HepG2 (cell line): ENCODE measurements around the gene SRSF10. TPM values are rescaled to one million over a fixed set of nuclear protein-coding genes. Genes with fewer than 3 reads are reported as not detected.
A peak's percentile ranks its signal among the peaks of the same experiment; 100 is the strongest.

Experiments used
- ARNTL ChIP-seq: sonication (generic); formaldehyde crosslinking; IDR thresholded peaks from 2 replicates; pipeline ENCODE4 v1.4.0; 2020; ENCODE audit warnings: mild to moderate bottlenecking, missing genetic modification reagents
- BORCS8-MEF2B ChIP-seq: sonication (generic); formaldehyde crosslinking; IDR thresholded peaks from 2 replicates; pipeline ENCODE4 v1.8.0; 2022; ENCODE audit warnings: mild to moderate bottlenecking, missing genetic modification reagents
- CREB1 ChIP-seq, 2 experiments: fragments of 450-650 bp in 1 of 2; IDR thresholded peaks; 2 replicates each; pipeline ENCODE4 v1.6.1; 2016 to 2017; ENCODE audit warnings: control low read depth in 1 of 2, mild to moderate bottlenecking in 1 of 2, missing compliant biosample characterization in 1 of 2, missing genetic modification characterization in 1 of 2
- DRAP1 ChIP-seq: IDR thresholded peaks from 2 replicates; pipeline ENCODE4 v1.6.1; 2016; ENCODE audit warnings: missing genetic modification reagents, missing compliant biosample characterization
- ERF ChIP-seq: IDR thresholded peaks from 2 replicates; pipeline ENCODE4 v1.6.1; 2018; ENCODE audit warnings: missing biosample characterization, missing genetic modification reagents
- ETV6 ChIP-seq: sonication (generic); formaldehyde crosslinking; conservative IDR thresholded peaks from 2 replicates; pipeline ENCODE4 v1.4.0; 2020; ENCODE audit warnings: missing genetic modification reagents
- FOXO4 ChIP-seq: sonication (generic); formaldehyde crosslinking; conservative IDR thresholded peaks from 2 replicates; pipeline ENCODE4 v1.8.1; 2023; ENCODE audit warnings: missing genetic modification reagents
- HES4 ChIP-seq: sonication (generic); formaldehyde crosslinking; IDR thresholded peaks from 2 replicates; pipeline ENCODE4 v1.9.0; 2021; ENCODE audit warnings: mild to moderate bottlenecking, missing genetic modification reagents, borderline replicate concordance
- KLF9 ChIP-seq: IDR thresholded peaks from 2 replicates; pipeline ENCODE4 v1.6.1; 2016; ENCODE audit warnings: low read depth
- MEIS1 ChIP-seq: sonication (generic); formaldehyde crosslinking; IDR thresholded peaks from 2 replicates; pipeline ENCODE4 v1.9.0; 2021; ENCODE audit warnings: mild to moderate bottlenecking, missing genetic modification reagents, moderate library complexity, borderline replicate concordance
- NCOA5 ChIP-seq: sonication (generic); formaldehyde crosslinking; IDR thresholded peaks from 2 replicates; pipeline ENCODE4 v1.4.0; 2020; ENCODE audit warnings: missing genetic modification reagents
- PCBP2 ChIP-seq: fragments of 200-400 bp; formaldehyde crosslinking; optimal IDR thresholded peaks from 2 replicates; pipeline ENCODE3; 2018; ENCODE audit warnings: low read length, low read depth; ENCODE audit not compliant: poor library complexity, severe bottlenecking
- RBM22 ChIP-seq: fragments of 200-400 bp; formaldehyde crosslinking; optimal IDR thresholded peaks from 2 replicates; pipeline ENCODE3; 2017; ENCODE audit warnings: mild to moderate bottlenecking, low read length, moderate library complexity
- SATB2 ChIP-seq: sonication (generic); formaldehyde crosslinking; IDR thresholded peaks from 2 replicates; pipeline ENCODE4 v1.5.0; 2020; ENCODE audit warnings: missing genetic modification reagents
- SKI ChIP-seq: fragments of 450-650 bp; IDR thresholded peaks from one replicate; pipeline ENCODE4 v1.6.1; 2018; ENCODE audit warnings: mild to moderate bottlenecking; ENCODE audit not compliant: partially characterized antibody
- STAG1 ChIP-seq: sonication (generic); formaldehyde crosslinking; IDR thresholded peaks from 2 replicates; pipeline ENCODE4 v1.4.0; 2020; ENCODE audit warnings: missing genetic modification reagents
- ZBTB3 ChIP-seq: sonication (generic); formaldehyde crosslinking; IDR thresholded peaks from 2 replicates; pipeline ENCODE4 v1.4.0; 2020; ENCODE audit warnings: low read depth, mild to moderate bottlenecking, moderate library complexity, missing genetic modification reagents, borderline replicate concordance
- ZNF143 ChIP-seq: sonication (generic); formaldehyde crosslinking; IDR thresholded peaks from 2 replicates; pipeline ENCODE4 v1.4.0; 2020; ENCODE audit warnings: missing genetic modification reagents
- ZNF251 ChIP-seq: sonication (generic); formaldehyde crosslinking; IDR thresholded peaks from 2 replicates; pipeline ENCODE4 v1.9.0; 2021; ENCODE audit warnings: mild to moderate bottlenecking, missing genetic modification reagents
- ZNF501 ChIP-seq: sonication (generic); formaldehyde crosslinking; IDR thresholded peaks from 2 replicates; pipeline ENCODE4 v1.5.1; 2020; ENCODE audit warnings: mild to moderate bottlenecking, moderate library complexity, missing genetic modification reagents
- ZNF572 ChIP-seq: sonication (generic); formaldehyde crosslinking; IDR thresholded peaks from 2 replicates; pipeline ENCODE4 v1.5.1; 2020; ENCODE audit warnings: mild to moderate bottlenecking, missing genetic modification reagents
- ZNF574 ChIP-seq: sonication (generic); formaldehyde crosslinking; IDR thresholded peaks from 2 replicates; pipeline ENCODE4 v1.4.0; 2020; ENCODE audit warnings: missing genetic modification reagents
- polyA plus RNA-seq, 8 experiments: library from polyadenylated mRNA; depleted of rRNA in 3 of 8; stranded (reverse) in 7 of 8; unstranded in 1 of 8; fragments of >200 nt; fragmentation: Illumina TruSeq in 4 of 8; extraction: Trizol in 4 of 8; gene quantifications; 2 replicates each; pipeline versions ENCODE4 v1.2.1 to v1.2.3, GENCODE V29; 2011 to 2016; ENCODE audit warnings: low read depth in 4 of 8, missing spikeins in 1 of 8, mixed read lengths in 1 of 8; ENCODE audit not compliant: insufficient read depth in 1 of 8
- total RNA-seq, 5 experiments: library from RNA; depleted of rRNA; stranded (reverse); fragments of >200 nt; fragmentation: Illumina TruSeq; extraction: Trizol; gene quantifications; 2 replicates each; pipeline ENCODE4 v1.2.3, GENCODE V29; 2016; ENCODE audit warnings: low read depth in 1 of 5
- TF ChIP-seq, protein P1 (sequence below): sonication (generic); formaldehyde crosslinking; IDR thresholded peaks from 2 replicates; pipeline ENCODE4 v1.4.0; 2020; ENCODE audit warnings: missing genetic modification reagents

The SRSF10 gene
- total and polyA plus RNA-seq, 2 of the 13 experiments (the other 11 are each of a cell fraction or from before 2014, with no cell fraction given) = 126 to 186 TPM

DNA sequence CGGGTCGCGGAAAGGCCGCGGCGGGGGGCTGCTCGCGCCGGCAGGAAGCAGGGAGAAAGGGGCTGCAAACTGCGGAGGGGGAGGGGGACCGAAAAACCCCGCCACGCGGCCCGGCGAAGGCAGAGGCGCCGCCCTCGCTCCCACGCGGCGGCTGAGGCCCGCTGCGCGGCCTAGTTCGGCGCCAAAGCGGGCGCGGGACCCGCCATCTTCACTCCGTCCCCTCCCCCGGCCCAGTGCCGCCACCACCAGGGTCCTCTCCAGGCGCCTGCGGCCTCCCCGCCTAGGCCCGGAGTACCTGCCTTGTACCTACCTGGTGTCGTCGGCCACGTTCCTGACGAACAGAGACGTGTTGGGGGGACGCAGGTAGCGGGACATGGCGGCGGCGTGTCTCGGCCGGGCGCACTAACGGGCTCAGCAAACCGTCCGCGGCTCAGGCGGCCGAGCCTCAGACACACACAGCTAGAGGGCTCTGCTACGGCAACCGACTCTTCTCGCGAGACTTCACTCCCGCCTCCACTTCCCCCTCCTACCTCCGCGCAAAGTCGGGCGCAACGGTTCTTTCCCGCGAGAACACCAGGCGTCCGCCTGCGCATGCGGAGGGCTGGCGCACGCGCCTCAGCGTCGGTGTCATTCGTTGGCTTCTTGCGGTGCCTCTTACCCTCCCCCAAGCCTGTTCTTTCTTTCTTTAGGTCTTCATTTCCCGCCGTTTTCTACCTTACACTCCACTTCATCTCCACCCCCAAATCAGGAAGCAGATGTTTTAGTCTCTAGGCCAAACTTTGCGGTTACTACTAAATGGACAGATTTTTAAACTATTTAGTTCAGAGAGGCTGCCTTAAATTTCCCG lies at the start of gene SRSF10 (continued):
- TF ChIP-seq SKI = peak; percentile 45
- TF ChIP-seq, protein P1, sequence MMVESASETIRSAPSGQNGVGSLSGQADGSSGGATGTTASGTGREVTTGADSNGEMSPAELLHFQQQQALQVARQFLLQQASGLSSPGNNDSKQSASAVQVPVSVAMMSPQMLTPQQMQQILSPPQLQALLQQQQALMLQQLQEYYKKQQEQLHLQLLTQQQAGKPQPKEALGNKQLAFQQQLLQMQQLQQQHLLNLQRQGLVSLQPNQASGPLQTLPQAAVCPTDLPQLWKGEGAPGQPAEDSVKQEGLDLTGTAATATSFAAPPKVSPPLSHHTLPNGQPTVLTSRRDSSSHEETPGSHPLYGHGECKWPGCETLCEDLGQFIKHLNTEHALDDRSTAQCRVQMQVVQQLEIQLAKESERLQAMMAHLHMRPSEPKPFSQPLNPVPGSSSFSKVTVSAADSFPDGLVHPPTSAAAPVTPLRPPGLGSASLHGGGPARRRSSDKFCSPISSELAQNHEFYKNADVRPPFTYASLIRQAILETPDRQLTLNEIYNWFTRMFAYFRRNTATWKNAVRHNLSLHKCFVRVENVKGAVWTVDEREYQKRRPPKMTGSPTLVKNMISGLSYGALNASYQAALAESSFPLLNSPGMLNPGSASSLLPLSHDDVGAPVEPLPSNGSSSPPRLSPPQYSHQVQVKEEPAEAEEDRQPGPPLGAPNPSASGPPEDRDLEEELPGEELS (CRISPR knock-in tag) = peak; percentile 51
- peak; percentile 88; the same call in 1 of the 2 replicates for TF ChIP-seq ZBTB3 (CRISPR knock-in tag)
- peak; percentile 86 for TF ChIP-seq ARNTL
- TF ChIP-seq KLF9 (CRISPR knock-in tag) = no peak; the same call in 1 of the 2 replicates
- TF ChIP-seq HES4 (CRISPR knock-in tag) = peak; percentile 93
- 0 out of 2 replicates have a peak, but pooled peaks have one; percentile 71 for TF ChIP-seq ZNF251 (CRISPR knock-in tag)
- peak; percentile 78 for TF ChIP-seq BORCS8-MEF2B (CRISPR knock-in tag)
- TF ChIP-seq MEIS1 (CRISPR knock-in tag) = no peak; the same call in none of the 2 replicates
- no peak for TF ChIP-seq ZNF572
- TF ChIP-seq ZNF501 = peak; percentile 66
- TF ChIP-seq ETV6 = no peak
- TF ChIP-seq NCOA5 (CRISPR knock-in tag) = no peak
- TF ChIP-seq STAG1 (CRISPR knock-in tag) = peak; percentile 15; the same call in 1 of the 2 replicates
- peak; percentile 67; the same call in 1 of the 2 replicates for TF ChIP-seq FOXO4
- peak; percentile 84 for TF ChIP-seq DRAP1 (CRISPR knock-in tag)
- peak; percentile 62 for TF ChIP-seq CREB1 (IDR thresholded peaks at IDR 0.05)
- TF ChIP-seq CREB1 (CRISPR knock-in tag; IDR thresholded peaks at IDR 0.05) = peak; percentile 80; the same call in 1 of the 2 replicates
- TF ChIP-seq RBM22 = peak; percentile 11
- no peak for TF ChIP-seq PCBP2
- peak; percentile 66; the same call in 1 of the 2 replicates for TF ChIP-seq ERF (CRISPR knock-in tag)
- TF ChIP-seq ZNF574 = no peak; the same call in none of the 2 replicates
- TF ChIP-seq ZNF143 = peak; percentile 19; the same call in 1 of the 2 replicates
- TF ChIP-seq SATB2 (CRISPR knock-in tag) = peak; percentile 65; the same call in 1 of the 2 replicates
